Right cardiac atrium (tissue), 5 donors: Measurements from ENCODE around the gene TAS1R2. TPM values are rescaled to one million over a fixed set of nuclear protein-coding genes. Genes with fewer than 3 reads are reported as not detected.

Experiments
- ATAC-seq, 2 donors: fragments of 200-7000 bp; cut with Tn5 transposase; one replicate each; pipeline versions ENCODE4 v1.8.0 to v1.9.1; 2020; ENCODE audit warnings: moderate library complexity in 2 of 2, mild to moderate bottlenecking in 1 of 2
- DNase-seq, 3 donors: peaks; one replicate each; pipeline ENCODE4 v3.0.0-alpha.2; 2020
- H3K27ac ChIP-seq: one replicate; pipeline ENCODE4 v1.5.1; 2013; ENCODE audit warnings: mild to moderate bottlenecking, low read length, control low read depth, moderate library complexity
- H3K27me3 ChIP-seq: one replicate; pipeline ENCODE4 v1.6.1; 2013; ENCODE audit not compliant: control insufficient read depth, insufficient read depth
- H3K4me1 ChIP-seq: one replicate; pipeline ENCODE4 v1.6.1; 2013; ENCODE audit warnings: low read length; ENCODE audit not compliant: control insufficient read depth, insufficient read depth
- H3K4me3 ChIP-seq: one replicate; pipeline ENCODE4 v1.5.1; 2013; ENCODE audit warnings: low read length, control low read depth
- H3K9me3 ChIP-seq: one replicate; pipeline ENCODE4 v1.6.1; 2013; ENCODE audit warnings: low read length; ENCODE audit not compliant: control insufficient read depth
- WGBS: extraction: QIAGEN DNeasy Blood & Tissue Kit; methylation state at CpG from one replicate; pipeline ENCODE4 v1.1.7; 2013; 5-methylcytosine and 5-hydroxymethylcytosine counted together
- intact Hi-C, 4 donors: fragments of 100-400 bp; cut with DNase I; formaldehyde crosslinking; loops; one replicate each; pipeline versions ENCODE4 v1.11.0 to v1.14.0; 2022 to 2023
- polyA plus RNA-seq: library from polyadenylated mRNA; stranded (reverse); fragments of 200-250 nt; gene quantifications from one replicate; pipeline ENCODE4 v1.2.3, GENCODE V29; 2013
- total RNA-seq, 4 donors: library from RNA; stranded (reverse); fragmentation: NEBNext Ultra II Directional; extraction: Animal tissue kit (Norgen Biotek cat#: 25700); gene quantifications; one replicate each; pipeline ENCODE4 v1.2.1, GENCODE V29; 2021
- donor health status: healthy with polysubstance abuse.
- donor health status: DM: no; HTN: yes; CAD: no.
- donor health status: DM: no; HTN: no; CAD: no.
- donor health status: DM: no; HTN: yes; CAD: no; lungs with severe emphysema.
- donor health status: DM: yes; HTN: yes; CAD: no.

The TAS1R2 gene
- total and polyA plus RNA-seq, 5 donors: not detected

DNA sequence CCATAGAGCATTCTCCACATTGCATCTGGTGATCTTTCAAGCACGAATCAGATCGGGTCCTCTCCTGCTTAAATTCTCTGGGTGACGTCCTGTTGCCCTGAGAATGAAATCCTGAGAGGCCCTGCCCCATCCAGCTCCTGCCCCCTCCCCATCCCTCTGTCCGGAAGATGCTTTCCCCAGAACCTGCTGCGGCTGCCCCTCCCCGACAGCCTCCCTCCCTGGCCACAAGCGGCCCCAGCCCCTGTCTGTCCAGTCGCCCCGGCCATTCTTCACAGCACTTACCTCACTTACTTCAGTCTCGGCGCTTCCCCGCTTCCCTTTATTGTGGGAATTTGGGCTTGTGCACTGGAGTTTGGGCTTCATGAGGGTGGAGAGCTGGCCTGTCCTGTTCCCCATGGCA, 40.3 kb downstream of the TAS1R2 start:
- ATAC-seq (no peak), DNase-seq (no peak)
- Histone ChIP-seq H3K27me3 (no peaks in the 10 kb centered on the region), H3K27ac (no peak overlapping the region), H3K4me3 (no peak overlapping the region), H3K9me3 (no peaks in the 10 kb centered on the region), H3K4me1 (no peaks in the 10 kb centered on the region)
- intact Hi-C loops: loop anchor here in 1 of 4 donors (5.0 kb wide), 1 partner anchor 222 kb away; no protein-coding TSS in a partner anchor
- WGBS: 55% methylated on average over 12 of the region's 12 CpGs

DNA sequence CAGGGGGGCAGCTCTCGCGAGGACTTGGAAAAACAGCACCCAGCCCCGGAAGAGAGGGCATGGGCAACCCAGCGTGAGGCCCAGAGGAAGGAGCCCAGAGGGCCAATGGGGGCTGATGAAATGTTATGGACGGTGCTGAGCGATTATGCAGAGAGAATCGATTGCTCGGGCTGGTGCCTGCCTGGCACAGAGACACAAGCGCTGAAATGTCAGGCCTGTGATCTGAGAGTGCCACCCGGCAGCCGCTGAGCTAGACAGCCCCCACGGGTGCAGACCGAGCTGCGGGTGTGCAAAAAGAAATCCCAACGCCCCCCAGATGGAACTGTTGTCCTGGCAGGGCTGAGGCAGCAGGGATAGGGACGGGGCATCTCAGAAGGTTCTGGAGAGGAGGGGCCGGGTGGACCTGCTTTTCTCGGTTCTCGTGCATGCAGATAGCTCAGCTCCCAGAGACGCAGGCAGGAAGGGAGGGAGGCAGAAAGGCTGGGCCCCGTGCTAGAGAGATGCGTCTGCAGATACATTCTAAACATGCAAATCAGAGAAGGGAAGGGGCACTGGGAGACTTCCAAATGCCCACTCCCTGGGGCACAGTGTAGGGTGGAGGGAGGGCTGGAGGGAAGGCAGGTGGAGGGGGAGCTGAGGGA, 41.5 kb downstream of the TAS1R2 start:
- WGBS: 58% methylated on average over 22 of the region's 22 CpGs
- no peaks in the 10 kb centered on the region for H3K27me3 ChIP-seq
- no peak overlapping the region for H3K27ac ChIP-seq
- intact Hi-C loops: loop anchor here in 1 of 4 donors (5.0 kb wide), 1 partner anchor 221 kb away; no protein-coding TSS in a partner anchor
- no peaks in the 10 kb centered on the region for H3K4me1 ChIP-seq
- no peak overlapping the region for H3K4me3 ChIP-seq
- DNase-seq (no peak), ATAC-seq (no peak)
- no peaks in the 10 kb centered on the region for H3K9me3 ChIP-seq

DNA sequence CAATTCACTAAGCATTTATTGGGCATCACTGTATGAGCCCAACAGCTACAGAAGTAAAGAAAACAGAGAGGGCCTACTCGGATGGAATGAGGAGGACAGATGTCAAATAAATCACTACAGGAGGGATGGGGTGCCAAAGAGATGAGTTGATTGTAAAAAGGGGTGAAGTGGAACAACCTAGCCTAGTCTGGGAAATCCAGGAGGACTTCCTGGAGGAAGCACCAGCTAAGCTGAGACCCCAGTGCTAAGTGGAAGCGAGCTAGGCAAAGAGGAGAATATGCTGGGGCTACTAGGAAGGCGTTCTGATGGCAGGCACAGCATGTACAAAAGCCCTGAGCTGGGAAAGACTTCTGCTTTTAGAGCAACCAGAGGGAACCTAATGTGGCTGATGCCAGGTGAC, 42.1 kb downstream of the TAS1R2 start:
- WGBS: 79% methylated on average over 3 of the region's 3 CpGs

DNA sequence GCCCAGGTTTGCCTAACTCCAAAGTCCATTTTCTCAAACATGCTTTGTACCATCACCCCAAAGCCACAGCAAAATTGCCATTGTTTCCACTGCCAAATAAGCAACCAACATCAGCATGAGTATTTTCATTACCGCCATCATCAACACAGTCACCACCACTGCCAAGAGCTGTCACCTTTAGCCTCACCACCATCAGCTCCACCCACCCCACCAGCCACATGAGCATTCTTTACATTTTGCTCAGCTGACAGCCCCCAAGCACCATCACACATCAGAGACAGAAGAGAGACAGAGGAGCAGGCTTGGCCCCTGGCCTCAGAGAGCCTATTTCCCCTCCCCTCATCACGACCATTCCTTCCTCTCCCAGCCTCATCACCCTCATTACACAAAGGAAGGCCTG, 42.7 kb downstream of the TAS1R2 start:
- no peaks in the 10 kb centered on the region for H3K4me1 ChIP-seq
- 48% methylated on average over 2 of the region's 2 CpGs for whole genome bisulfite sequencing
- H3K4me3 ChIP-seq: no peak overlapping the region
- ATAC-seq (no peak), DNase-seq (no peak)
- H3K9me3 ChIP-seq: no peaks in the 10 kb centered on the region
- intact Hi-C loops: loop anchor here in 1 of 4 donors (5.0 kb wide), 1 partner anchor 220 kb away; no protein-coding TSS in a partner anchor
- H3K27me3 ChIP-seq: no peaks in the 10 kb centered on the region
- H3K27ac ChIP-seq: no peak overlapping the region

More for the DNA sequence above, 42.1 kb downstream of the TAS1R2 start:
- Histone ChIP-seq H3K27me3 (no peaks in the 10 kb centered on the region), H3K4me3 (no peak overlapping the region), H3K9me3 (no peaks in the 10 kb centered on the region), H3K27ac (no peak overlapping the region), H3K4me1 (no peaks in the 10 kb centered on the region)
- ATAC-seq: no peak
- intact Hi-C loops: loop anchor here in 1 of 4 donors (5.0 kb wide), 1 partner anchor 220 kb away; no protein-coding TSS in a partner anchor
- no peak for DNase-seq

DNA sequence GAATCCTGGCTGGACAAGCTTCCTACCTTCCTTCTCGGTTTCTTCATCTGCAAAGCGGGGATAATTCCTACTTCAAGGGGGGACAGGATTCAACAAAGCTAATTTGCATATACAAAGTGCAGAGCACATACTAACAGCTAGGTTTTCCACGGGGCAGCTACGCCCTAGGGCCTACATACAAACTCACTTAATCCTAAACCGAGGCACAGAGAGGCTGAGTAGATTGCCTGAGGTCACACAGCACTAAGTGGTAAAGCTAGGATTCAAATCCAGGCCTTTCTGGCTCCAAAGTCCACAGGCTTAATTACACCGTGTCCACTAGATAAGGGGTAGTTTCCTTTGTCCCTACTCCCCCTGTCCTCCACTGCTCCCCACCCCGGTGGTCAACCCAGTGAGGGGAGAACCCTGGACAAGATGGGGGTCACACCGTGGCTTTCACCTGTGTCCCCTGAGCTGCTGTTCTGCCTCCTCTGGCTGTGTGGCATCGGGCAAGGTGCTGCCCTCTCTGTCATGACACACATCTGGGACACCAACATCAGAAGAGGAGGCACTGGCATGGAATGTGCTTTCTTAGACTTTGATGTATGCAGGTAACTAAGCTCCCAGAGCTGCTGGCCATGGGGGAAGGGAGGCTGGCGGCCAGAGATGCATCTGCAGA, 44.5 kb downstream of the TAS1R2 start:
- H3K27ac ChIP-seq: no peak overlapping the region
- H3K9me3 ChIP-seq: no peaks in the 10 kb centered on the region
- no peaks in the 10 kb centered on the region for H3K27me3 ChIP-seq
- no peak for DNase-seq
- WGBS: 47% methylated on average over 10 of the region's 10 CpGs
- intact Hi-C loops: loop anchor here in 1 of 4 donors (5.0 kb wide), 1 partner anchor 218 kb away; no protein-coding TSS in a partner anchor
- no peaks in the 10 kb centered on the region for H3K4me1 ChIP-seq
- H3K4me3 ChIP-seq: no peak overlapping the region
- no peak for ATAC-seq

DNA sequence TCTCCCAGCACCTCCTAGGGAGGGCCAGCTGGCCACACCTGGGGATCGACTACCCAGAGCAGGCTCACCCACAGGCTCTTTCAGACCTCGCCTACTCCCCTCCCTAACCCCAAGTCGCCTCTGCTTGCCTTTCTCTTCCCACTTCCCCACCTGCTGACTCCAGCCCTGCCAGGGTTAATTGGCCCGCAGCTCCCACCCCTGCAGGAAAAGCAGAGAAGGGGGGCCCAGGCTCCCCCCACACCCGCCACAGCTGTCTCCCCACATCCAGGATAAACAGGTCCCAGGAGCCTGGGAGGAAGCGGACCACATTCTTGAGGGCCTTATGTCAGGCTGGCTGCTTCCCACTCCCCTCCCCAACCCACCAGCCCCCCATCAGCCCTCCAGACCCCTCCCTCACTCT, 45.0 kb downstream of the TAS1R2 start:
- no peak for ATAC-seq
- intact Hi-C loops: no loop called here
- Histone ChIP-seq H3K27me3 (no peaks in the 10 kb centered on the region), H3K4me1 (no peaks in the 10 kb centered on the region), H3K4me3 (no peak overlapping the region), H3K27ac (no peak overlapping the region), H3K9me3 (no peaks in the 10 kb centered on the region)
- no peak for DNase-seq
- WGBS: 39% methylated on average over 6 of the region's 6 CpGs

DNA sequence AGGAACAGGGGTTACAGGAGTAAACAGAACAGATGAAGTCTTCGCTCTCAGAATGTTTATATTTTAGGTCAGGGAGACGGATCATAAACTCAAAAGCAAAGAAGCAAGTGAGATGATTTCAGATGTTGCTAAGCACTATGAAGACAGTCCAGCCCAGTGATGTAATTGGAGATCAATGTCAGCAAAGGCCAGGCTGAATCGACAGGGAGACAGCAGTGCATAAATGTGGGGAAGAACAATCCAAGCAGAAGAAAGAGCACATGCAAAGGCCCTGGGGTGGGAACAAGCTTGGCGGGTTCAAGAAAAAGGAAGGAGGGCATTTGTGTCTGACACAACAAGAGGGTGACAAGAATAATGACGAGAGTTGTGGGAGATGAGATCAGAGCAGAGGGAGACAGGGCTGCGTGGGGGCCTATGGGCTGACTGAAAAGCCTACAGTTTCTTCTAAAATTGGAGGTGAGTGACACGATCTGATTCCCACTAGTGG, 47.0 kb downstream of the TAS1R2 start:
- 83% methylated on average over 7 of the region's 7 CpGs for WGBS
- intact Hi-C loops: no loop called here
- no peak overlapping the region for H3K4me3 ChIP-seq

DNA sequence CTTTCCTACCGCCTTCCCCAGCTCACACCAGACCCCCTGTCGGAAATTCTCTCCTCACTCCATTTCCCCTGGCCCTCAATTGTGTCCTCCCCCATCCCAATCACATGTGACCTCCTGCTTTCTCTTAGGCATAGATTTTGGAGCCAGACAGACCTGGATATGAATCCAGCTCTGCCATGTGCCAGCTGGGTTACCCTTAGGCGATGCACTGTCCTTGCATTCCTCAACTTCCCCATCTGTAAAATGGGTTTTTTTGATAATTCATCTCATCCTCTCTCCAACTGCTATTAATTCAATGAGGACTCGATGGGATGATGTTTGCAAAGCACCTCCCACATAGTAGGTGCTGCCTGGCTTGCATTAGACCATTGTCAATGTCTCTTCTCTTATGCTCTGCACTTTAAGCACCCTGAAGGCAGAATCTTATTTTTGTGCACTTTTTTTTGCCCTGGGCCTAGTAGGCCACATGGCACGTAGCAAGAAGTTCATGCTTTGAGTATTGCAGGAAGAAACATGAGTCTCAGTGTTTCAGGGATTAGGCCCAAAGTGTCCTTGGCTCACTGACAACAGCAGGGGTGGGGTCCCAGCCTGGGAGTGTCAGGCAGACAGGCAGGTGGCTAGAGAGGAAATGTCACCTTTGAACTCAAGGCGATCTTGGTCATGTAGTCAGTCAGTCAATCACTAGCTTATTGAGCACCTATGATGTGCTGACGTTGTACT, 47.6 kb downstream of the TAS1R2 start:
- no peak for ATAC-seq
- no peak for DNase-seq
- H3K27ac ChIP-seq: no peak overlapping the region
- no peak overlapping the region for H3K4me3 ChIP-seq
- H3K27me3 ChIP-seq: no peaks in the 10 kb centered on the region
- 82% methylated on average over 7 of the region's 7 CpGs for WGBS
- H3K9me3 ChIP-seq: no peaks in the 10 kb centered on the region
- no peaks in the 10 kb centered on the region for H3K4me1 ChIP-seq
- intact Hi-C loops: no loop called here

More for the DNA sequence above, 47.0 kb downstream of the TAS1R2 start:
- no peaks in the 10 kb centered on the region for H3K27me3 ChIP-seq
- no peaks in the 10 kb centered on the region for H3K4me1 ChIP-seq
- H3K27ac ChIP-seq: no peak overlapping the region
- DNase-seq: no peak
- ATAC-seq: no peak
- H3K9me3 ChIP-seq: no peaks in the 10 kb centered on the region

DNA sequence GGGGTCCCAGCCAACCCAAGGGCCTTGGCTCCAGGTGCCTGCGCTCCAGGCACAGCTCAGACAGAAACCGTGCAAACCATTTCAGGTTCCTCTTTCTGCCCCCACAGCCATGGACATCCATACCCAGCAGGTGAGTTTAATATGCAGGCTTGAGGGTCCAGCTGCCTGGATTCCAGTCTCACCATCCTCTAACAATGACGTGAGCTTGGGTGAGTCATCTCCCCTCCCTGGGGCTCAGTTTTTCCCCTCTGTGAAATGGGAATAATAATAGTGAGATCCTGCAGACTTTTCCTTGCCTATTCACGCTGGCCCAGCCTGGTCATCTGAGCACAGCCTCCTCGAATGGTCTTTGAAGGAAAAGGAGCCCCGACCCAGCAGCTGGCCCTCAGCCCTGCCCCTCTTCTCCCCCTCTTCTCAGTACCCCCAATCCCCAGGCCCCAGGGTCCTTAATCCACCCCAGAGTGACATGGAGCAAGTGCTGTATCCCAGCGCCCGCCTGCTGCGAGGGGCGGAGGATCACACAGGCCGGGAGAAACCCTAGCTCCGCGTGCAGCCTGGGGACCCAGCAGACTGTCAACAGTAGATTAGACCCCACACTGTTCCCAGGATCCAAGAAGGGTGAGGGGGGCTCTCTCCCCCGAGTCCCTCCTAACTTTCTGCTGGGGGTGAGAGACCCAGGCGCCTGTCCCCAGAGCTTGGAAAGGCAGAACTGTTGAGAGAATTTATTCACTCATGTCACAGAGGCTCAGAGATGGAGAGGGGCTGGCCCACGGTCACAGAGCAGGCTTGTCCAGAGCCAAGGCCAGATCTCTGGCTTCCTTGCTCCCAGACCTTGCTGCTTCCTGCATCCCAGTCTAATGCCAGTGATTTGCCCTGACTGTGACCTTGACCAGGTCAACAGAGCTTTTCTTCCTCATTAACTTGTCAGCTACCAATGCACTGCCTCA, 49.2 kb downstream of the TAS1R2 start:
- DNase-seq (no peak), ATAC-seq (no peak)
- Histone ChIP-seq H3K4me1 (no peaks in the 10 kb centered on the region), H3K9me3 (no peaks in the 10 kb centered on the region), H3K27ac (no peak overlapping the region), H3K27me3 (no peaks in the 10 kb centered on the region), H3K4me3 (no peak overlapping the region)
- 65% methylated on average over 16 of the region's 16 CpGs for WGBS
- intact Hi-C loops: no loop called here

DNA sequence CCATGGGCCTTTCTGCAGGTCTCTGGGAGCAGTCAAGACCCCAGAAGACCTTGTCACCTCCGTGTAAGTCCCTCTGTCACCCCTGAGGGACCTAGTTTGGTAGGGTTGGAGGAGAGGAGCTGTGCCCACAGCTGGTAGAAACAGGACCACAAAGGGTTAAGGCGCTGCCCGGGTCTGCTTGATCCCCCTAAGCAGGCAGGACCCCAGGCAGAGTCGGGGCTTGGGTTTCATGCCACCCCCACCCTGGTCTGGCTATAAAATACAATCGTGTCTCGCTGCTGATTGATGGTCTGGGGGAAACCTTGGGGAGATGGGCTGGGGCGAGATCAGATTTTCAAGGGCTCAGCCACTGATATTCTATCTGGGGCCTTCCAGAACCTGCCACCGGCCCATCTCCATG, 50.9 kb downstream of the TAS1R2 start:
- no peaks in the 10 kb centered on the region for H3K4me1 ChIP-seq
- intact Hi-C loops: no loop called here
- DNase-seq: no peak
- no peak overlapping the region for H3K4me3 ChIP-seq
- 78% methylated on average over 8 of the region's 8 CpGs for WGBS
- H3K9me3 ChIP-seq: no peaks in the 10 kb centered on the region
- no peak for ATAC-seq
- no peaks in the 10 kb centered on the region for H3K27me3 ChIP-seq
- H3K27ac ChIP-seq: no peak overlapping the region
